Measurements from ENCODE around the gene KCTD15.

Gene KCTD15

GRCh38 chr19:33798681-33799111 lies 2.0 kb downstream of the KCTD15 start:
- no peak for DNase-seq

GRCh38 chr19:33799476-33799875 lies 2.8 kb downstream of the KCTD15 start:
- DNase-seq: no peak

- no peak for DNase-seq
Observed at GRCh38 chr19:33800012-33800680, 3.5 kb downstream of the KCTD15 start.

- DNase-seq: no peak
Observed at GRCh38 chr19:33801411-33801810, 4.7 kb downstream of the KCTD15 start.

GRCh38 chr19:33802001-33802400 lies 5.3 kb downstream of the KCTD15 start:
- no peak for DNase-seq

- DNase-seq: no peak
Observed at GRCh38 chr19:33802801-33803200, 6.1 kb downstream of the KCTD15 start.

- no peak for DNase-seq
Observed at GRCh38 chr19:33803383-33803782, 6.7 kb downstream of the KCTD15 start.

- no peak for DNase-seq
Observed at GRCh38 chr19:33804021-33804799, 7.5 kb downstream of the KCTD15 start.

- DNase-seq: no peak
Observed at GRCh38 chr19:33805313-33805712, 8.6 kb downstream of the KCTD15 start.

- no peak for DNase-seq
Observed at GRCh38 chr19:33805840-33806433, 9.3 kb downstream of the KCTD15 start.

GRCh38 chr19:33806434-33806881 lies 9.8 kb downstream of the KCTD15 start:
- no peak for DNase-seq

GRCh38 chr19:33808399-33808798 lies 11.7 kb downstream of the KCTD15 start:
- DNase-seq: no peak

- DNase-seq: no peak
Observed at GRCh38 chr19:33809960-33810359, 13.3 kb downstream of the KCTD15 start.

- DNase-seq: no peak
Observed at GRCh38 chr19:33810821-33811220, 14.2 kb downstream of the KCTD15 start.

GRCh38 chr19:33811246-33811645 lies 14.6 kb downstream of the KCTD15 start:
- DNase-seq: no peak

GRCh38 chr19:33811736-33812387 lies 15.2 kb downstream of the KCTD15 start:
- DNase-seq: no peak

- DNase-seq: no peak
Observed at GRCh38 chr19:33812388-33813330, 16.0 kb downstream of the KCTD15 start.

- DNase-seq: no peak
Observed at GRCh38 chr19:33813391-33814101, 16.9 kb downstream of the KCTD15 start.

- DNase-seq: no peak
Observed at GRCh38 chr19:33814181-33815165, 17.8 kb downstream of the KCTD15 start.

All from NCI-H1436 (cell line).